K562 (cell line): ENCODE data around the gene CHD3. TPM values are rescaled to one million over a fixed set of nuclear protein-coding genes. Genes with fewer than 3 reads are reported as not detected.

Experiments used
- ATAC-seq: fragments of 200-7000 bp; cut with Tn5 transposase; 3 replicates; pipeline ENCODE4 v1.9.1; 2020; ENCODE audit warnings: moderate library complexity
- BruUV-seq: library from RNA; stranded (reverse); fragments of 400-500 nt; replicated peaks from 2 replicates; lab custom pipeline; 2021; lab: Mats Ljungman, UMichigan
- CTCF ChIA-PET: fragments of 300-600 bp; formaldehyde crosslinking; extraction: SDS; loops from one replicate; lab custom pipeline; 2021; ENCODE audit warnings: low intra/inter-chr PET ratio; lab: Yijun Ruan, JAX
- POLR2A ChIA-PET: fragments of 300-600, 350-650 bp; sonication (Branson Sonifier 250); formaldehyde crosslinking; extraction: SDS; loops from one replicate; lab custom pipeline; 2021; ENCODE audit warnings: antibody characterized with exemption, inconsistent platforms; lab: Yijun Ruan, JAX
- DNase-seq, 4 experiments: peaks; one replicate each; pipeline versions ENCODE4 v3.0.0 to v3.0.0-alpha.2; 2011 to 2018; ENCODE audit warnings: low spot score in 3 of 4, mixed read lengths in 3 of 4; ENCODE audit errors: extremely low read depth in 1 of 4
- FAIRE-seq: peaks from 2 replicates; lab custom pipeline; 2011; peaks lifted over from hg19 to GRCh38; lab: Jason Lieb, UNC
- H2AFZ ChIP-seq: 2 replicates; pipeline ENCODE4 v1.6.0; 2011; ENCODE audit warnings: low read depth, low read length, control low read depth, inconsistent platforms
- H3K27ac ChIP-seq: fragments of 200-600 bp; 3 replicates; pipeline ENCODE4 v1.8.0; 2011; ENCODE audit warnings: low read depth, mild to moderate bottlenecking, control low read depth, inconsistent platforms, low read length, moderate library complexity, mixed read lengths; ENCODE audit errors: extremely low read depth
- H3K27me3 ChIP-seq, 2 experiments: fragments of 300-600 bp in 1 of 2; 2 replicates in 1 of 2; 3 replicates in 1 of 2; pipeline versions ENCODE4 v1.6.0 to v1.8.0; 2011; ENCODE audit warnings: inconsistent platforms in 2 of 2, low read length in 2 of 2, mild to moderate bottlenecking in 1 of 2, mixed read lengths in 1 of 2, moderate library complexity in 1 of 2; ENCODE audit not compliant: control insufficient read depth in 2 of 2, insufficient read depth in 2 of 2
- H3K36me3 ChIP-seq: fragments of 300-600 bp; 3 replicates; pipeline ENCODE4 v1.8.0; 2011; ENCODE audit warnings: mild to moderate bottlenecking, low read length, inconsistent platforms; ENCODE audit not compliant: control insufficient read depth, insufficient read depth
- H3K4me1 ChIP-seq, 2 experiments: fragments of 200-600 bp in 1 of 2; replicated peaks in 1 of 2; 2 replicates in 1 of 2; 3 replicates in 1 of 2; pipeline versions ENCODE4 v1.5.1 to v1.8.0; 2011; ENCODE audit warnings: inconsistent platforms in 2 of 2, low read length in 2 of 2, mild to moderate bottlenecking in 1 of 2, mixed read lengths in 1 of 2, moderate library complexity in 1 of 2; ENCODE audit not compliant: control insufficient read depth in 2 of 2, insufficient read depth in 2 of 2
- H3K4me2 ChIP-seq: 2 replicates; pipeline ENCODE4 v1.6.1; 2011; ENCODE audit warnings: low read length, control low read depth, inconsistent platforms, mixed read lengths; ENCODE audit not compliant: insufficient read depth
- H3K4me3 ChIP-seq: fragments of 200-600 bp; sonication (generic), shearing (Covaris generic); 2 replicates; pipeline ENCODE4 v1.5.1; 2016; ENCODE audit warnings: control low read depth, inconsistent platforms
- H3K79me2 ChIP-seq: fragments of 200-600 bp; 3 replicates; pipeline ENCODE4 v1.8.0; 2011; ENCODE audit warnings: low read length, inconsistent platforms; ENCODE audit not compliant: control insufficient read depth, insufficient read depth
- H3K9ac ChIP-seq, 2 experiments: 2 replicates each; pipeline versions ENCODE4 v1.6.0 to v1.6.1; 2011; ENCODE audit warnings: low read depth in 2 of 2, low read length in 2 of 2, control low read depth in 1 of 2, inconsistent platforms in 1 of 2, mild to moderate bottlenecking in 1 of 2, mixed read lengths in 1 of 2; ENCODE audit not compliant: insufficient read depth in 1 of 2
- H3K9me1 ChIP-seq: one replicate; pipeline ENCODE4 v1.6.0; 2011; ENCODE audit warnings: inconsistent platforms, mild to moderate bottlenecking, low read length, moderate library complexity; ENCODE audit not compliant: control insufficient read depth, insufficient read depth
- H3K9me3 ChIP-seq: replicated peaks from 2 replicates; pipeline ENCODE4 v1.5.1; 2011; ENCODE audit warnings: low read depth, low read length, inconsistent platforms; ENCODE audit not compliant: control insufficient read depth, insufficient read depth
- H4K20me1 ChIP-seq: replicated peaks from 2 replicates; pipeline ENCODE4 v1.6.1; 2011; ENCODE audit warnings: low read length, inconsistent platforms, mixed read lengths; ENCODE audit not compliant: control insufficient read depth, insufficient read depth
- KDM4B ChIP-seq, 2 experiments: fragments of 450-650 bp in 1 of 2; sonication (generic) in 1 of 2; IDR thresholded peaks; 2 replicates each; pipeline ENCODE4 v1.6.1; 2016 to 2017; ENCODE audit warnings: borderline replicate concordance in 2 of 2, antibody characterized with exemption in 1 of 2, low read depth in 1 of 2, mild to moderate bottlenecking in 1 of 2
- NFIC ChIP-seq: fragments of 450-650 bp; IDR thresholded peaks from 2 replicates; pipeline ENCODE4 v1.6.1; 2017; ENCODE audit warnings: mild to moderate bottlenecking, inconsistent platforms
- NFXL1 ChIP-seq: fragments of 450-650 bp; formaldehyde crosslinking; IDR thresholded peaks from 2 replicates; pipeline ENCODE4 v1.4.0; 2021; ENCODE audit warnings: mild to moderate bottlenecking
- NFYB ChIP-seq: IDR thresholded peaks from 2 replicates; pipeline ENCODE4 v1.6.1; 2011; ENCODE audit warnings: mild to moderate bottlenecking, moderate library complexity; ENCODE audit not compliant: insufficient read length; ENCODE audit errors: extremely low read depth
- POLR2AphosphoS2 ChIP-seq: IDR thresholded peaks from 2 replicates; pipeline ENCODE4 v1.6.1; 2012; ENCODE audit warnings: low read length, improper control_type of control experiment
- RAD21 ChIP-seq, 2 experiments: fragments of 250-450 bp in 1 of 2; fragments of 450-650 bp in 1 of 2; sonication (Bioruptor Pico) in 1 of 2; formaldehyde crosslinking in 1 of 2; IDR thresholded peaks in 1 of 2; conservative IDR thresholded peaks in 1 of 2; 2 replicates each; pipeline versions ENCODE4 v1.4.0 to v1.8.0; 2020 to 2022; ENCODE audit warnings: mild to moderate bottlenecking in 2 of 2, moderate library complexity in 1 of 2
- RAD51 ChIP-seq: fragments of 450-650 bp; IDR thresholded peaks from 2 replicates; pipeline ENCODE4 v1.7.1; 2016; ENCODE audit warnings: low read depth, mild to moderate bottlenecking, borderline replicate concordance
- RBM25 ChIP-seq: fragments of 200-400 bp; formaldehyde crosslinking; IDR thresholded peaks from 2 replicates; pipeline ENCODE4 v1.6.1; 2018; ENCODE audit warnings: low read length, low read depth, moderate library complexity; ENCODE audit not compliant: severe bottlenecking
- ZNF224 ChIP-seq: sonication (generic); formaldehyde crosslinking; IDR thresholded peaks from 2 replicates; pipeline ENCODE4 v1.8.0; 2022; ENCODE audit warnings: mild to moderate bottlenecking, missing genetic modification reagents
- ZNF695 ChIP-seq: fragments of 450-650 bp; formaldehyde crosslinking; IDR thresholded peaks from 2 replicates; pipeline ENCODE4 v1.4.0; 2020; ENCODE audit warnings: mild to moderate bottlenecking, moderate library complexity
- WGBS: fragments of 100-300 bp; shearing (Covaris generic); methylation state at CpG from one replicate; pipeline ENCODE4 v1.1.6; 2016; ENCODE audit warnings: low coverage, mixed read lengths; ENCODE audit not compliant: insufficient coverage; ENCODE audit errors: missing lambda C conversion rate; 5-methylcytosine and 5-hydroxymethylcytosine counted together
- in situ Hi-C: fragments of 300-500 bp; cut with MboI; formaldehyde crosslinking; loops from 4 replicates; pipeline ENCODE4 v1.15.0; 2018; ENCODE audit warnings: inconsistent platforms, mixed read lengths
- intact Hi-C: fragments of 100-400 bp; cut with micrococcal nuclease; formaldehyde crosslinking; loops from 2 replicates; pipeline ENCODE4 v1.14.2; 2022
- polyA plus RNA-seq, 8 experiments: library from polyadenylated mRNA; depleted of rRNA in 4 of 8; stranded (reverse) in 5 of 8; unstranded in 3 of 8; fragments of >200 nt; fragmentation: Nextera tagmentation in 2 of 8; fragmentation: Illumina TruSeq in 1 of 8; extraction: Ambion mirVana in 2 of 8; extraction: Trizol in 1 of 8; gene quantifications; 2 replicates each; pipeline versions ENCODE4 v1.2.1 to v1.2.3, GENCODE V29; 2011 to 2014; ENCODE audit warnings: inconsistent platforms in 1 of 8, missing spikeins in 1 of 8
- total RNA-seq, 7 experiments: library from RNA; depleted of rRNA in 6 of 7; stranded (reverse); fragments of >200 nt in 6 of 7; fragmentation: Illumina TruSeq in 2 of 7; extraction: Trizol in 2 of 7; gene quantifications; 2 replicates each; pipeline versions ENCODE4 v1.2.1 to v1.2.3, GENCODE V29; 2011 to 2021; ENCODE audit warnings: low replicate concordance in 1 of 7
- TF ChIP-seq, protein P1 (sequence below): fragments of 250-450 bp; sonication (Bioruptor Pico); IDR thresholded peaks from 2 replicates; pipeline ENCODE4 v1.8.0; 2022; ENCODE audit warnings: inconsistent platforms
- TF ChIP-seq, protein P2 (sequence below): sonication (generic); formaldehyde crosslinking; IDR thresholded peaks from 2 replicates; pipeline ENCODE4 v1.8.0; 2022; ENCODE audit warnings: missing genetic modification reagents, mild to moderate bottlenecking, borderline replicate concordance

The CHD3 gene
- total and polyA plus RNA-seq, 9 of the 15 experiments (the other 6 are each of a cell fraction or from before 2014, with no cell fraction given) = 0.39 to 38.2 (median 21.2) TPM

DNA sequence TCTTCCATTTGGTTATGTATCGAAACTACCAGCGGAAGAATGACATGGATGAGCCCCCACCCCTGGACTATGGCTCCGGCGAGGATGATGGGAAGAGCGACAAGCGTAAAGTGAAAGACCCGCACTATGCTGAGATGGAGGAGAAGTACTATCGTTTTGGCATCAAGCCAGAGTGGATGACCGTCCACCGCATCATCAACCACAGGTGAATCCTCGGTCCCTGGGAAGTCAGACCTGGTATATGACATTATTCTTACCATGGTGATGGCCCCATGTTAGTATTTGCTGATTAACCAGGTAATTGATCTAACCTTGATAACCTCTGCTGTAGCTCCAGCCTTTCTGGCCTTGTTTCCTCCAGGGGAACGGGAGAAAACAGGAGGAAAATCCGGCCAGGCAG is 8.5 kb downstream of the CHD3 start:
- TF ChIP-seq ZNF695 (CRISPR knock-in tag) (no peak), NFIC (peak; percentile 81), KDM4B (IDR thresholded peaks at IDR 0.05; ENCODE audit: borderline replicate concordance in 2 of 2, low read depth in 1 of 2) (no peak), NFYB (no peak)
- H3K27me3 ChIP-seq = no peaks in the 10 kb centered on the region
- H2AFZ ChIP-seq = no peak overlapping the region
- no peaks in the 10 kb centered on the region for H3K4me1 ChIP-seq
- ATAC-seq = no peak
- peaks cover 66% of the 10 kb centered on the region for H3K36me3 ChIP-seq
- H3K9ac ChIP-seq = no peak overlapping the region
- BruUV-seq = no TSS peak
- WGBS = 72% methylated on average over 7 of the region's 13 CpGs
- no peaks in the 10 kb centered on the region for H3K9me1 ChIP-seq
- no peaks in the 10 kb centered on the region for H4K20me1 ChIP-seq
- no peak overlapping the region for H3K27ac ChIP-seq
- H3K79me2 ChIP-seq = no peaks in the 10 kb centered on the region
- ChIA-PET POLR2A (interaction anchor here (0.6 to 1.1 kb wide), 2 partner anchors 19 to 133 kb away, joined by 3 read pairs; partner anchors contain the start of gene RNF227), CTCF (interaction anchor here (1.2 to 2.5 kb wide), 2 partner anchors 35 to 154 kb away, joined by 5 to 38 read pairs; no protein-coding TSS in a partner anchor)
- no peak for FAIRE-seq
- H3K4me2 ChIP-seq = no peak overlapping the region
- in situ Hi-C loops (no loop called here), intact Hi-C loops (loop anchor here (1.0 to 10.0 kb wide), 3 partner anchors 35 to 155 kb away; partner anchors contain the start of gene KDM6B)
- H3K4me3 ChIP-seq = no peak overlapping the region
- H3K9me3 ChIP-seq = no peaks in the 10 kb centered on the region
- DNase-seq = no peak

DNA sequence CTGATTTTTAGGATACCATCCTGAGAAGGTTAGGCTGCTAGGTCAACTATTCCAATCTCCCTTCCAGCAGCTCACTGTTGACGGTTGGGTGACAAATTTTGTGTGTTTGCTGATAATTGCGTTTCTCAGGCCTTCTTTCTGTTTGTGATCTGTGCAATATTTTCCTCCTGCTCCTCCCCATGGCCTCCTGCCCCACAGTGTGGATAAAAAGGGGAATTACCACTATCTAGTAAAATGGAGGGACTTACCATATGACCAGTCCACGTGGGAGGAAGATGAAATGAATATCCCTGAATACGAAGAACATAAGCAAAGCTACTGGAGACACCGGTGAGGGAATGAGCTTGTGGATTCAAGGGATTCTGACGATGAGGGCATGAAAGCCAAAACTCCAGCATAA is 9.2 kb downstream of the CHD3 start:
- no peaks in the 10 kb centered on the region for H3K9me1 ChIP-seq
- no TSS peak for BruUV-seq
- H4K20me1 ChIP-seq = no peaks in the 10 kb centered on the region
- H3K79me2 ChIP-seq = no peaks in the 10 kb centered on the region
- no peak overlapping the region for H3K9ac ChIP-seq
- H3K36me3 ChIP-seq = peaks cover 66% of the 10 kb centered on the region
- H3K4me3 ChIP-seq = no peak overlapping the region
- ChIA-PET CTCF (interaction anchor here (0.8 to 2.5 kb wide), 4 partner anchors 35 to 155 kb away, joined by 3 to 38 read pairs (median 4); no protein-coding TSS in a partner anchor), POLR2A (interaction anchor here (0.7 to 3.3 kb wide), 3 partner anchors 15 to 293 kb away, joined by 3 to 8 read pairs (median 3); partner anchors contain the start of gene RNF227)
- H3K4me2 ChIP-seq = no peak overlapping the region
- ATAC-seq (peak; percentile 78), DNase-seq (peak in 3 of 4 experiments; percentile 23 to 34 (median 33)), FAIRE-seq (no peak)
- no peaks in the 10 kb centered on the region for H3K9me3 ChIP-seq
- intact Hi-C loops = loop anchor here (1.0 to 10.0 kb wide), 3 partner anchors 35 to 155 kb away; partner anchors contain the start of gene KDM6B
- 44% methylated on average over 6 of the region's 6 CpGs for WGBS
- H3K27me3 ChIP-seq = no peaks in the 10 kb centered on the region
- no peaks in the 10 kb centered on the region for H3K4me1 ChIP-seq
- H2AFZ ChIP-seq = no peak overlapping the region
- no peak overlapping the region for H3K27ac ChIP-seq
- in situ Hi-C loops = no loop called here
- no peak for TF ChIP-seq ZNF224 (CRISPR knock-in tag)
- TF ChIP-seq, protein P1, sequence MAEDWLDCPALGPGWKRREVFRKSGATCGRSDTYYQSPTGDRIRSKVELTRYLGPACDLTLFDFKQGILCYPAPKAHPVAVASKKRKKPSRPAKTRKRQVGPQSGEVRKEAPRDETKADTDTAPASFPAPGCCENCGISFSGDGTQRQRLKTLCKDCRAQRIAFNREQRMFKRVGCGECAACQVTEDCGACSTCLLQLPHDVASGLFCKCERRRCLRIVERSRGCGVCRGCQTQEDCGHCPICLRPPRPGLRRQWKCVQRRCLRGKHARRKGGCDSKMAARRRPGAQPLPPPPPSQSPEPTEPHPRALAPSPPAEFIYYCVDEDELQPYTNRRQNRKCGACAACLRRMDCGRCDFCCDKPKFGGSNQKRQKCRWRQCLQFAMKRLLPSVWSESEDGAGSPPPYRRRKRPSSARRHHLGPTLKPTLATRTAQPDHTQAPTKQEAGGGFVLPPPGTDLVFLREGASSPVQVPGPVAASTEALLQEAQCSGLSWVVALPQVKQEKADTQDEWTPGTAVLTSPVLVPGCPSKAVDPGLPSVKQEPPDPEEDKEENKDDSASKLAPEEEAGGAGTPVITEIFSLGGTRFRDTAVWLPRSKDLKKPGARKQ (CRISPR knock-in tag) = no peak
- TF ChIP-seq RAD21 (CRISPR knock-in tag; conservative IDR thresholded peaks at IDR 0.05 in 1 of 2, IDR thresholded peaks at IDR 0.05 in 1 of 2) = peak; percentile 84 to 88
- TF ChIP-seq, protein P2, sequence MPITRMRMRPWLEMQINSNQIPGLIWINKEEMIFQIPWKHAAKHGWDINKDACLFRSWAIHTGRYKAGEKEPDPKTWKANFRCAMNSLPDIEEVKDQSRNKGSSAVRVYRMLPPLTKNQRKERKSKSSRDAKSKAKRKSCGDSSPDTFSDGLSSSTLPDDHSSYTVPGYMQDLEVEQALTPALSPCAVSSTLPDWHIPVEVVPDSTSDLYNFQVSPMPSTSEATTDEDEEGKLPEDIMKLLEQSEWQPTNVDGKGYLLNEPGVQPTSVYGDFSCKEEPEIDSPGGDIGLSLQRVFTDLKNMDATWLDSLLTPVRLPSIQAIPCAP (CRISPR knock-in tag) = no peak
- TF ChIP-seq POLR2AphosphoS2 = no peak
- no peak for TF ChIP-seq NFXL1 (CRISPR knock-in tag)
- TF ChIP-seq RAD51 = no peak
- no peak for TF ChIP-seq RBM25
